RWPE2 (cell line): ENCODE data around the gene CNGA2.

Source experiments
- ATAC-seq: fragments of 200-7000 bp; cut with Tn5 transposase; 3 replicates; pipeline ENCODE4 v1.9.1; 2021; ENCODE audit warnings: low read depth
- DNase-seq: peaks from one replicate; pipeline ENCODE4 v3.0.0-alpha.2; 2020; ENCODE audit warnings: low spot score
- H3K27ac ChIP-seq: fragments of 450-650 bp; 2 replicates; pipeline ENCODE4 v1.5.1; 2017; ENCODE audit warnings: mild to moderate bottlenecking; ENCODE audit not compliant: poor library complexity, severe bottlenecking
- H3K27me3 ChIP-seq: fragments of 250-450 bp; sonication (Bioruptor Pico); 2 replicates; pipeline ENCODE4 v1.5.1; 2021; ENCODE audit warnings: mild to moderate bottlenecking, moderate library complexity; ENCODE audit not compliant: insufficient read depth, poor library complexity, severe bottlenecking
- H3K36me3 ChIP-seq: fragments of 250-450 bp; sonication (Bioruptor Pico); 2 replicates; pipeline ENCODE4 v1.5.1; 2020; ENCODE audit warnings: low read depth, mild to moderate bottlenecking, moderate library complexity
- H3K4me1 ChIP-seq: fragments of 250-450 bp; sonication (Bioruptor Pico); 2 replicates; pipeline ENCODE4 v1.5.1; 2021; ENCODE audit warnings: mild to moderate bottlenecking, moderate library complexity; ENCODE audit not compliant: insufficient read depth, poor library complexity, severe bottlenecking
- H3K4me3 ChIP-seq: fragments of 250-450 bp; sonication (Bioruptor Pico); 2 replicates; pipeline ENCODE4 v1.5.1; 2021; ENCODE audit warnings: mild to moderate bottlenecking, moderate library complexity; ENCODE audit not compliant: severe bottlenecking
- H3K9me3 ChIP-seq: fragments of 250-450 bp; sonication (Bioruptor Pico); 2 replicates; pipeline ENCODE4 v1.5.1; 2021; ENCODE audit warnings: mild to moderate bottlenecking, moderate library complexity; ENCODE audit not compliant: severe bottlenecking
- TF ChIP-seq, protein P1 (sequence below): fragments of 450-650 bp; IDR thresholded peaks from one replicate; pipeline ENCODE4 v1.5.1; 2017; ENCODE audit warnings: mild to moderate bottlenecking, moderate library complexity; ENCODE audit not compliant: poor library complexity, severe bottlenecking

The CNGA2 gene

DNA sequence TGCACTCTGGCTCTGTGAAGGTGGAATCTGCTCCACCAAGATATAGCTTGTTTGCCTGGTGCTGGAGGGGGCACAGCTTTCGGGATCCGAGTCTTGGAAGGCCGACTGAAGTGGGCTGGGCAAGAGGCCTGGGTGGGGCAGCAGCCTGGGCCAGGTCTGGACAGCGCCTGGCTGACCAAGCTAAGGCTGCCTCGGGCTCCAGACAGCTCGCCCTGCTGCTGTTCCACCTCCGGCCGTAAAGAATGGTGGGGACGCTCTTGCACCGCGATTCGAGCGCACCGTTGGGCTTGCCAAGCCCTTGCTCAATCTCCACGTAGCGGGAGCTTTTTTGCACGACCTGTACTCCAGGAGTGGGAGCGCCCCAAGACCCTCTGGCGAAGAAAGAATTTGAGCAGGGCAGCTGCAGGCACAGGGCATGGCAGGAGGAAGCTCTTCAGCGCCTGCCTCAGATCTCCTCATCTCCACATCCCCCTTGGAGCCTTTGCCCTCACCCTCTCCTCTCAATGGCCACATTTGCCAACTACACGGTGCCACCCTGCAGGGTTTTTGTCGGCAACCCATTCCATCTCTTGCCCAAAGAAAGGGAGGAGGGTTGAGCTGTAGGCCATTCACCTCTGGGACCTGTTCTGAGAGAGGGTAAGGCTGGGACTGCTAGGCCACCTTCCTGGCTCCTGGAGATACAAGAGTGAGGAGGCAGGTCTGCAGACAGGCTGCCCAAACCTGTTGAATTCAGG, 18.9 kb downstream of the CNGA2 start:
- DNase-seq (no peak), ATAC-seq (peak; percentile 66)
- Histone ChIP-seq H3K4me1 (peaks cover 12% of the 10 kb centered on the region), H3K27ac (peak overlapping the region; percentile 69), H3K27me3 (no peaks in the 10 kb centered on the region), H3K4me3 (no peak overlapping the region), H3K36me3 (no peaks in the 10 kb centered on the region), H3K9me3 (peaks cover 2% of the 10 kb centered on the region)
- TF ChIP-seq, protein P1, sequence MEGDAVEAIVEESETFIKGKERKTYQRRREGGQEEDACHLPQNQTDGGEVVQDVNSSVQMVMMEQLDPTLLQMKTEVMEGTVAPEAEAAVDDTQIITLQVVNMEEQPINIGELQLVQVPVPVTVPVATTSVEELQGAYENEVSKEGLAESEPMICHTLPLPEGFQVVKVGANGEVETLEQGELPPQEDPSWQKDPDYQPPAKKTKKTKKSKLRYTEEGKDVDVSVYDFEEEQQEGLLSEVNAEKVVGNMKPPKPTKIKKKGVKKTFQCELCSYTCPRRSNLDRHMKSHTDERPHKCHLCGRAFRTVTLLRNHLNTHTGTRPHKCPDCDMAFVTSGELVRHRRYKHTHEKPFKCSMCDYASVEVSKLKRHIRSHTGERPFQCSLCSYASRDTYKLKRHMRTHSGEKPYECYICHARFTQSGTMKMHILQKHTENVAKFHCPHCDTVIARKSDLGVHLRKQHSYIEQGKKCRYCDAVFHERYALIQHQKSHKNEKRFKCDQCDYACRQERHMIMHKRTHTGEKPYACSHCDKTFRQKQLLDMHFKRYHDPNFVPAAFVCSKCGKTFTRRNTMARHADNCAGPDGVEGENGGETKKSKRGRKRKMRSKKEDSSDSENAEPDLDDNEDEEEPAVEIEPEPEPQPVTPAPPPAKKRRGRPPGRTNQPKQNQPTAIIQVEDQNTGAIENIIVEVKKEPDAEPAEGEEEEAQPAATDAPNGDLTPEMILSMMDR, result peak; percentile 76

DNA sequence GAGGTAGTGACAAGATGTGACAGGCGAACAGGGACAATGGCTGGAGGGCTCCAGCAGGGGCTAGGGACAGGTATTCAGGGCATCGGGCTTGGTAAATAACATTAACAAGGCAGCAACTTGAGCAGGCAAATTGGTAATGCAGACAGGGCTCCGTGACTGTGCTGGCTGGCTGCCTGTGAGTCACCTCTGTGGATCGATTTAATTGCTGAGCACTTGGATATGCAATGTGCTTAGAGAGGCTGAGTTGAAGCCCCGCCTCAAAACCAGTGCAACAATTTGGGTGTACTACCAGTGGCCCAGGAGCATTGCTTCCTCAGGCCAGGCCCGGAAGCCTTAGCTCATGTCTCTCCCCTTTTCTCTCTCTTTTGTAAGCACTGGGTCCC, 19.5 kb downstream of the CNGA2 start:
- peak; percentile 91 for ATAC-seq

GRCh38 chrX:151754641-151755215, 20.2 kb downstream of the CNGA2 start:
- TF ChIP-seq, protein P1, result no peak
- Histone ChIP-seq H3K36me3 (no peaks in the 10 kb centered on the region), H3K27me3 (no peaks in the 10 kb centered on the region), H3K4me1 (peaks cover 12% of the 10 kb centered on the region), H3K4me3 (no peak overlapping the region), H3K27ac (peak overlapping the region; percentile 69), H3K9me3 (peaks cover 2% of the 10 kb centered on the region)
- ATAC-seq (peak; percentile 29), DNase-seq (no peak)

More for the DNA sequence above, 19.5 kb downstream of the CNGA2 start:
- peaks cover 12% of the 10 kb centered on the region for H3K4me1 ChIP-seq
- peaks cover 2% of the 10 kb centered on the region for H3K9me3 ChIP-seq
- no peaks in the 10 kb centered on the region for H3K36me3 ChIP-seq
- H3K27me3 ChIP-seq, result no peaks in the 10 kb centered on the region
- peak overlapping the region; percentile 69 for H3K27ac ChIP-seq
- H3K4me3 ChIP-seq, result no peak overlapping the region
- TF ChIP-seq, protein P1, result no peak
- peak; percentile 70 for DNase-seq

- no peaks in the 10 kb centered on the region for H3K36me3 ChIP-seq
- ATAC-seq, result no peak
- no peak for DNase-seq
- H3K4me1 ChIP-seq, result peaks cover 7% of the 10 kb centered on the region
- no peak overlapping the region for H3K4me3 ChIP-seq
- no peak overlapping the region for H3K27ac ChIP-seq
- no peaks in the 10 kb centered on the region for H3K27me3 ChIP-seq
- H3K9me3 ChIP-seq, result peaks cover 2% of the 10 kb centered on the region
- TF ChIP-seq, protein P1, result no peak
Measured at GRCh38 chrX:151759041-151759708, 24.6 kb downstream of the CNGA2 start.
